GM12878 (cell line): ENCODE measurements around the gene CTSA. TPM values are rescaled to one million over a fixed set of nuclear protein-coding genes. Genes with fewer than 3 reads are reported as not detected.

Experiments
- ATAC-seq: fragments of 200-7000 bp; cut with Tn5 transposase; 3 replicates; pipeline ENCODE4 v1.9.1; 2020; ENCODE audit warnings: mild to moderate bottlenecking, moderate library complexity
- BruUV-seq: library from RNA; stranded (reverse); fragments of 400-500 nt; replicated peaks from 2 replicates; lab custom pipeline; 2021; lab: Mats Ljungman, UMichigan
- CTCF ChIA-PET: fragments of 300-600 bp; sonication (Branson Sonifier 250); formaldehyde crosslinking; extraction: SDS; loops from one replicate; lab custom pipeline; 2021; ENCODE audit warnings: inconsistent platforms; lab: Yijun Ruan, JAX
- POLR2A ChIA-PET: fragments of 350-600 bp; formaldehyde crosslinking; extraction: SDS; loops from one replicate; lab custom pipeline; 2021; ENCODE audit warnings: inconsistent platforms; lab: Charles Lee
- RAD21 ChIA-PET: fragments of 300-600 bp; sonication (Branson Sonifier 250); formaldehyde crosslinking; loops from one replicate; lab custom pipeline; 2023; ENCODE audit warnings: antibody characterized with exemption; ENCODE audit not compliant: unreplicated experiment; lab: Charles Lee
- SMC1A ChIA-PET: fragments of 300-600 bp; sonication (Branson Sonifier 250); formaldehyde crosslinking; loops from one replicate; lab custom pipeline; 2023; ENCODE audit not compliant: unreplicated experiment, uncharacterized antibody; lab: Charles Lee
- DNase-seq: peaks from one replicate; pipeline ENCODE4 v3.0.0-alpha.2; 2011; ENCODE audit warnings: low read depth, low spot score
- FAIRE-seq: peaks from 3 replicates; lab custom pipeline; 2011; peaks lifted over from hg19 to GRCh38; lab: Jason Lieb, UNC
- H2AFZ ChIP-seq: 2 replicates; pipeline ENCODE4 v1.6.0; 2011; ENCODE audit warnings: low read depth, low read length, control low read depth; ENCODE audit not compliant: control insufficient read depth
- H3K27ac ChIP-seq: 2 replicates; pipeline ENCODE4 v1.5.1; 2011; ENCODE audit warnings: control low read depth; ENCODE audit not compliant: control insufficient read depth, insufficient read depth
- H3K27me3 ChIP-seq, 2 experiments: replicated peaks in 1 of 2; 2 replicates each; pipeline versions ENCODE4 v1.6.0 to v1.6.1; 2011; ENCODE audit warnings: low read length in 1 of 2; ENCODE audit not compliant: control insufficient read depth in 2 of 2, insufficient read depth in 2 of 2
- H3K36me3 ChIP-seq, 2 experiments: 2 replicates each; pipeline ENCODE4 v1.5.1; 2011; ENCODE audit warnings: low read length in 1 of 2; ENCODE audit not compliant: control insufficient read depth in 2 of 2, insufficient read depth in 2 of 2
- H3K4me1 ChIP-seq: 2 replicates; pipeline ENCODE4 v1.6.1; 2011; ENCODE audit warnings: mild to moderate bottlenecking, low read length, moderate library complexity, mixed read lengths; ENCODE audit not compliant: control insufficient read depth, insufficient read depth
- H3K4me2 ChIP-seq: 2 replicates; pipeline ENCODE4 v1.6.0; 2011; ENCODE audit warnings: control low read depth; ENCODE audit not compliant: control insufficient read depth, insufficient read depth
- H3K4me3 ChIP-seq: fragments of 200-600 bp; sonication (generic); 2 replicates; pipeline ENCODE4 v1.5.1; 2016
- H3K79me2 ChIP-seq: 2 replicates; pipeline ENCODE4 v1.6.0; 2011; ENCODE audit warnings: low read length; ENCODE audit not compliant: control insufficient read depth, insufficient read depth
- H3K9ac ChIP-seq: 2 replicates; pipeline ENCODE4 v1.8.0; 2011; ENCODE audit warnings: low read length, control low read depth, mixed read lengths; ENCODE audit not compliant: control insufficient read depth, insufficient read depth
- H3K9me3 ChIP-seq: replicated peaks from 3 replicates; pipeline ENCODE4 v1.5.1; 2011; ENCODE audit warnings: mild to moderate bottlenecking, low read length; ENCODE audit not compliant: control insufficient read depth, insufficient read depth
- H4K20me1 ChIP-seq: 2 replicates; pipeline ENCODE4 v1.6.0; 2011; ENCODE audit not compliant: control insufficient read depth, insufficient read depth
- ATF2 ChIP-seq: IDR thresholded peaks from 2 replicates; pipeline ENCODE4 v1.6.1; 2012; ENCODE audit warnings: low read length, inconsistent platforms
- ATF3 ChIP-seq: IDR thresholded peaks from 2 replicates; pipeline ENCODE4 v1.6.1; 2011; ENCODE audit warnings: low read depth, mild to moderate bottlenecking, low read length, moderate library complexity, borderline replicate concordance; ENCODE audit errors: extremely low read depth
- CTCF ChIP-seq, 3 experiments: IDR thresholded peaks in 2 of 3; conservative IDR thresholded peaks in 1 of 3; 2 replicates each; pipeline ENCODE4 v1.5.1; 2011; ENCODE audit warnings: low read depth in 3 of 3, low read length in 3 of 3, mild to moderate bottlenecking in 3 of 3, control low read depth in 2 of 3, moderate library complexity in 2 of 3, inconsistent platforms in 1 of 3, mixed read lengths in 1 of 3; ENCODE audit not compliant: control insufficient read depth in 2 of 3, insufficient read depth in 1 of 3; ENCODE audit errors: extremely low read depth in 1 of 3
- EGR1 ChIP-seq, 2 experiments: IDR thresholded peaks; 1 replicate in 1 of 2; 2 replicates in 1 of 2; pipeline ENCODE4 v1.6.1; 2011 to 2012; ENCODE audit warnings: low read depth in 2 of 2, low read length in 2 of 2, borderline replicate concordance in 1 of 2, mild to moderate bottlenecking in 1 of 2, moderate library complexity in 1 of 2
- HCFC1 ChIP-seq: fragments of 150-350 bp; IDR thresholded peaks from 2 replicates; pipeline ENCODE4 v1.6.1; 2014; ENCODE audit warnings: low read length
- IRF3 ChIP-seq: fragments of 450-650 bp; IDR thresholded peaks from 2 replicates; pipeline ENCODE4 v1.6.1; 2014; ENCODE audit warnings: mild to moderate bottlenecking
- NBN ChIP-seq: fragments of 450-650 bp; IDR thresholded peaks from 2 replicates; pipeline ENCODE4 v1.6.1; 2016
- NFIC ChIP-seq: IDR thresholded peaks from 2 replicates; pipeline ENCODE4 v1.6.1; 2012; ENCODE audit warnings: low read depth, mild to moderate bottlenecking, inconsistent platforms, low read length, moderate library complexity
- NFYB ChIP-seq: IDR thresholded peaks from 2 replicates; pipeline ENCODE4 v1.6.1; 2011; ENCODE audit warnings: low read depth, mild to moderate bottlenecking, low read length, improper control_type of control experiment, moderate library complexity; ENCODE audit not compliant: insufficient read depth
- NR2C2 ChIP-seq: IDR thresholded peaks from 2 replicates; pipeline ENCODE4 v1.6.1; 2011; ENCODE audit warnings: borderline replicate concordance, low read depth; ENCODE audit not compliant: control insufficient read depth, insufficient read length
- POLR2AphosphoS5 ChIP-seq: IDR thresholded peaks from 2 replicates; pipeline ENCODE4 v1.6.1; 2011; ENCODE audit warnings: mild to moderate bottlenecking, low read length, inconsistent platforms
- SMC3 ChIP-seq: IDR thresholded peaks from 2 replicates; pipeline ENCODE4 v1.6.1; 2011; ENCODE audit warnings: low read length, improper control_type of control experiment, borderline replicate concordance
- WGBS: methylation state at CpG from one replicate; pipeline ENCODE4 v1.1.6; 2016; ENCODE audit warnings: low lambda C conversion rate; ENCODE audit not compliant: insufficient replicate concordance, insufficient coverage; ENCODE audit errors: missing lambda C conversion rate; 5-methylcytosine and 5-hydroxymethylcytosine counted together
- in situ Hi-C: fragments of 300-500 bp; cut with MboI; formaldehyde crosslinking; loops from 9 replicates; pipeline ENCODE4 v1.14.3; 2018; ENCODE audit warnings: mixed read lengths
- intact Hi-C: fragments of 100-400 bp; cut with micrococcal nuclease; formaldehyde crosslinking; loops from one replicate; pipeline ENCODE4 v1.14.2; 2022; ENCODE audit not compliant: unreplicated experiment
- polyA plus RNA-seq, 11 experiments: library from polyadenylated mRNA; depleted of rRNA in 4 of 11; unstranded in 6 of 11; stranded (reverse) in 5 of 11; fragments of >200 nt; fragmentation: Nextera tagmentation in 4 of 11; fragmentation: Illumina TruSeq in 1 of 11; extraction: Ambion mirVana in 4 of 11; extraction: Trizol in 1 of 11; gene quantifications; 1 replicate in 1 of 11; 2 replicates in 10 of 11; pipeline versions ENCODE4 v1.2.1 to v1.2.3, GENCODE V29; 2011 to 2016; ENCODE audit warnings: inconsistent platforms in 2 of 11, missing spikeins in 2 of 11, low read depth in 1 of 11
- total RNA-seq, 4 experiments: library from RNA; depleted of rRNA in 3 of 4; stranded (reverse); fragments of >200 nt in 3 of 4; fragmentation: Illumina TruSeq in 1 of 4; extraction: Trizol in 1 of 4; gene quantifications; 2 replicates each; pipeline versions ENCODE4 v1.2.1 to v1.2.3, GENCODE V29; 2013 to 2021

Gene CTSA
- total and polyA plus RNA-seq, 10 of the 15 experiments (the other 5 are each of a cell fraction or from before 2014, with no cell fraction given): 7.1 to 67.0 (median 36.2) TPM

- BruUV-seq: no TSS peak
These were observed 27.8 kb downstream of the CTSA start for GRCh38 chr20:45918779-45919537.

More at GRCh38 chr20:45918779-45919537, 27.8 kb downstream of the CTSA start:
- Histone ChIP-seq H3K27ac (no peak overlapping the region), H3K27me3 (no peaks in the 10 kb centered on the region), H3K79me2 (no peaks in the 10 kb centered on the region), H3K4me3 (no peak overlapping the region), H3K4me1 (no peaks in the 10 kb centered on the region), H3K36me3 (no peaks in the 10 kb centered on the region), H3K9ac (no peak overlapping the region), H3K9me3 (no peaks in the 10 kb centered on the region), H2AFZ (no peak overlapping the region), H4K20me1 (no peaks in the 10 kb centered on the region), H3K4me2 (no peak overlapping the region)
- TF ChIP-seq NFIC: no peak
- no peak for TF ChIP-seq NFYB
- no peak for TF ChIP-seq ATF3
- no peak for TF ChIP-seq ATF2
- no peak for TF ChIP-seq POLR2AphosphoS5
- no peak for TF ChIP-seq NBN
- TF ChIP-seq EGR1 (IDR thresholded peaks at IDR 0.05; ENCODE audit: borderline replicate concordance in 1 of 2, low read depth in 2 of 2, low read length in 2 of 2): no peak
- TF ChIP-seq SMC3: no peak
- no peak for TF ChIP-seq NR2C2
- no peak for TF ChIP-seq CTCF (IDR thresholded peaks at IDR 0.05 in 2 of 3, conservative IDR thresholded peaks at IDR 0.05 in 1 of 3; ENCODE audit: control insufficient read depth in 2 of 3, extremely low read depth in 1 of 3, insufficient read depth in 1 of 3, low read depth in 3 of 3, low read length in 3 of 3)
- TF ChIP-seq HCFC1: no peak
- no peak for TF ChIP-seq IRF3
- RAD21 ChIA-PET: no interaction called here
- SMC1A ChIA-PET: interaction anchor here (0.5 to 1.5 kb wide), 3 partner anchors 15 to 146 kb away, joined by 3 to 5 read pairs (median 3); no protein-coding TSS in a partner anchor
- ATAC-seq (no peak), FAIRE-seq (no peak), DNase-seq (no peak)
- in situ Hi-C loops (no loop called here), intact Hi-C loops (no loop called here)
- POLR2A ChIA-PET: interaction anchor here (0.6 to 1.1 kb wide), 5 partner anchors 9 to 57 kb away, joined by 3 to 8 read pairs (median 3); partner anchors contain the start of gene PCIF1
- WGBS: 75% methylated on average over 12 of the region's 12 CpGs
- CTCF ChIA-PET: interaction anchor here (1.2 to 3.0 kb wide), 5 partner anchors 9 to 120 kb away, joined by 3 to 12 read pairs (median 4); partner anchors contain the start of gene ZNF335
